Thoracic aorta (tissue), 2 donors: ENCODE measurements around the gene DMRT1. TPM values are rescaled to one million over a fixed set of nuclear protein-coding genes. Genes with fewer than 3 reads are reported as not detected.
A peak's percentile ranks its signal among the peaks of the same experiment; 100 is the strongest.

Experiments used
- ATAC-seq: fragments of 150-250 bp; one replicate; pipeline ENCODE4 v1.8.0; 2017; ENCODE audit warnings: low read depth; ENCODE audit not compliant: insufficient number of reproducible peaks, low FRiP score
- DNase-seq: peaks from one replicate; pipeline ENCODE4 v3.0.0-alpha.2; 2020; ENCODE audit warnings: low spot score
- H3K27ac ChIP-seq, 2 donors: fragments of 200-600 bp; sonication (generic); 1 replicate in 1 of 2; 2 replicates in 1 of 2; pipeline ENCODE4 v1.5.1; 2016; ENCODE audit warnings: mild to moderate bottlenecking in 2 of 2, moderate library complexity in 2 of 2
- H3K27me3 ChIP-seq: fragments of 200-600 bp; sonication (generic); replicated peaks from 2 replicates; pipeline ENCODE4 v1.6.0; 2016; ENCODE audit warnings: mild to moderate bottlenecking; ENCODE audit not compliant: insufficient read depth
- H3K36me3 ChIP-seq: fragments of 200-600 bp; sonication (generic); one replicate; pipeline ENCODE4 v1.5.1; 2016
- H3K4me1 ChIP-seq, 2 donors: fragments of 200-600 bp; sonication (generic); 1 replicate in 1 of 2; 2 replicates in 1 of 2; pipeline versions ENCODE4 v1.5.1 to v1.6.0; 2016; ENCODE audit warnings: low read depth in 2 of 2, mild to moderate bottlenecking in 1 of 2; ENCODE audit not compliant: control insufficient read depth in 1 of 2
- H3K4me3 ChIP-seq: fragments of 200-600 bp; sonication (generic); 2 replicates; pipeline ENCODE4 v1.5.1; 2016; ENCODE audit warnings: mild to moderate bottlenecking
- H3K9me3 ChIP-seq: fragments of 200-600 bp; sonication (generic); 2 replicates; pipeline ENCODE4 v1.5.1; 2016
- total RNA-seq, 2 donors: library from RNA; depleted of rRNA; stranded (reverse); fragments of >200 nt; gene quantifications; one replicate each; pipeline versions ENCODE4 v1.1.0 to v1.2.3, GENCODE V29; 2016
- TF ChIP-seq, protein P1 (sequence below): fragments of 200-600 bp; sonication (generic); IDR thresholded peaks from one replicate; pipeline ENCODE4 v1.5.1; 2019; ENCODE audit warnings: antibody characterized with exemption

The DMRT1 gene
- total RNA-seq, 2 donors from 2014 or later = not detected

DNA sequence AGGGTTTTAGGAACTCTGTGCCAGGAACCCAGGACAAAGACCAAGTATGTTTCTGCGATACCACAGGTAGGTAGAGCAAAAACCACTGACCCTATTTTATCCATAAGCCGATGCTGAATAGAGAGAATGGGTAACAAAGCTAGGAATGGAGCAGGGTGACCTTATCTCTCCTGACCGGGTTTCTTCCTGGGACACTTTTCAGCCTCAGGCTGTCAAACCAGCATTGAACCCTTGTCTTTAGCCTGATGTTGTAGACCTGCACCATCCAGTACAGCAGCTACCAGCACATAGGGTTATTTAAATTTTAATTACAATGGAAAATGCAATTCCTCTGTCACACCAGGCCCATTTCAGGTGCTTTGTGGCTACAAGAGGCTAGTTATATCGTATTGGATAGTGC is 91.9 kb downstream of the DMRT1 start:
- no peak for DNase-seq
- no peaks in the 10 kb centered on the region for H3K27me3 ChIP-seq
- TF ChIP-seq, protein P1, sequence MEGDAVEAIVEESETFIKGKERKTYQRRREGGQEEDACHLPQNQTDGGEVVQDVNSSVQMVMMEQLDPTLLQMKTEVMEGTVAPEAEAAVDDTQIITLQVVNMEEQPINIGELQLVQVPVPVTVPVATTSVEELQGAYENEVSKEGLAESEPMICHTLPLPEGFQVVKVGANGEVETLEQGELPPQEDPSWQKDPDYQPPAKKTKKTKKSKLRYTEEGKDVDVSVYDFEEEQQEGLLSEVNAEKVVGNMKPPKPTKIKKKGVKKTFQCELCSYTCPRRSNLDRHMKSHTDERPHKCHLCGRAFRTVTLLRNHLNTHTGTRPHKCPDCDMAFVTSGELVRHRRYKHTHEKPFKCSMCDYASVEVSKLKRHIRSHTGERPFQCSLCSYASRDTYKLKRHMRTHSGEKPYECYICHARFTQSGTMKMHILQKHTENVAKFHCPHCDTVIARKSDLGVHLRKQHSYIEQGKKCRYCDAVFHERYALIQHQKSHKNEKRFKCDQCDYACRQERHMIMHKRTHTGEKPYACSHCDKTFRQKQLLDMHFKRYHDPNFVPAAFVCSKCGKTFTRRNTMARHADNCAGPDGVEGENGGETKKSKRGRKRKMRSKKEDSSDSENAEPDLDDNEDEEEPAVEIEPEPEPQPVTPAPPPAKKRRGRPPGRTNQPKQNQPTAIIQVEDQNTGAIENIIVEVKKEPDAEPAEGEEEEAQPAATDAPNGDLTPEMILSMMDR = no peak
- H3K9me3 ChIP-seq = no peaks in the 10 kb centered on the region
- no peak overlapping the region for H3K4me3 ChIP-seq
- H3K36me3 ChIP-seq = no peaks in the 10 kb centered on the region
- no peak overlapping the region for H3K27ac ChIP-seq
- H3K4me1 ChIP-seq = no peaks in the 10 kb centered on the region
- no peak for ATAC-seq

DNA sequence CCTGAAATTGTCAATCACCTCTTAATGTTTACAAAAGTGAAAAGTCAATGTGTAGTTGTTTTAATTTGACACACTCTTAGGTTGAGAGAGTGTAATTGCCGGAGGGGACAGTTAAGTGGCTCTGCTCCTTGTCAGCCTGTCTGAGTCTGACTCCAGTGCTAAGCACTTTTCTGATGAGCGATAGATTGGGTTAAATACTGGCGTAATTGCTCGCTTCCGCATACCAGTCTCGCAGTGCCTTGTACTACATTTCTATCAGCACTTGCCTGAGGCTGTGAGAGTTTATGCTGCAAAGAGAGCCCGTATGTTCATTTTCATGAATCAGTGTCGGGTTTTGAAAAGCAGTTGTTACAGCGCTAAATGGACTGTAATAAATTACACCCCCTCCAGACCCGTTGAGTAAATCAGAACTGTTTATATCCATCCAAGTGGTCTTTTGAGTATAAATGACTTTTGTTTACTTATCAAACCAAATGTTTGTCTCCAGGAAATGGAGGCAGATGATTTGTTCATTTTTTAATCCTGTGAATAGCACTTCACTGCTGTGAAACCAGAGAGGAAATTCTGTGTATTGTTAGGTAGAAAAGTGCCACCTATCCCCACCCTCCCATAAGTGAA is 94.0 kb downstream of the DMRT1 start:
- no peaks in the 10 kb centered on the region for H3K36me3 ChIP-seq
- no peaks in the 10 kb centered on the region for H3K9me3 ChIP-seq
- peak overlapping the region; percentile 22 for H3K4me3 ChIP-seq
- H3K27me3 ChIP-seq = no peaks in the 10 kb centered on the region
- no peak overlapping the region for H3K27ac ChIP-seq
- H3K4me1 ChIP-seq = no peaks in the 10 kb centered on the region
- TF ChIP-seq, protein P1 = no peak
- ATAC-seq (no peak), DNase-seq (no peak)

DNA sequence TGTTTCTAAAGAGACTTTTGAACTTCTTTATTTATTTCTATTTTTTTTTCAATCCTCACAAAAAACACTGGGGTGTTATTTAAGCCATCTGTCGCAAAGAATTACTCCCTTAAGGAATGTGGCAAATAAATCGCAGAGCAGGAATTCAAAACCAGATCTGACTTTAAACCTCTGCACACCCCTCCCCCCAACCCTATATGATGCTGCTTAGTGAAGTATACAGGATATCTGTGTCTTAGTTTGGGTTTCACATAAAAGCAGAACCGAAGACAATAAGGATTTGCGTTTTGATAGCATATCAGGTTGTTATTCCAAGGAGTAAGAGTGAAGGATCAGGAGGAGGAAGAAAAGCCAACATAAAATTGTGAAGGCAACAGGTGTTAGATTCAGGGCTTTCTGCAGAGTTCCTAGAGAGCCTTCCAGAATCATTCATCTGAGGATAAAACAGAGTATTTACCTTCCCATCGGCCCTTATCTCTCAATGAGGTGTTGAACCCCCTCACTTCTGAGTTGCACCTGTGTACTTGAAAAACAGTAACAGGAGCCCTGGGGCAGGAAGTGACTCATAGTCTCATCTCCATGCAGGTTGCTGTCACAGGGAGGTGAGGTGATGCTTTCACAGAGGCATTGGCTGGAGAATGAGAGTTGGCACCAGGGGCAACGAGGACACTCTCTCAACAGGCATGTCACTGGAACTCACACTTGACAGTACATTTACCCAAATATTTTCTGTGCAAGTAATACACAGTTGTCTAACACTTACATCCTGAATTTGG is 101.5 kb downstream of the DMRT1 start:
- Histone ChIP-seq H3K36me3 (no peaks in the 10 kb centered on the region), H3K27me3 (no peaks in the 10 kb centered on the region), H3K9me3 (no peaks in the 10 kb centered on the region), H3K4me1 (no peaks in the 10 kb centered on the region), H3K4me3 (no peak overlapping the region), H3K27ac (no peak overlapping the region)
- ATAC-seq = no peak
- no peak for DNase-seq
- TF ChIP-seq, protein P1 = no peak

DNA sequence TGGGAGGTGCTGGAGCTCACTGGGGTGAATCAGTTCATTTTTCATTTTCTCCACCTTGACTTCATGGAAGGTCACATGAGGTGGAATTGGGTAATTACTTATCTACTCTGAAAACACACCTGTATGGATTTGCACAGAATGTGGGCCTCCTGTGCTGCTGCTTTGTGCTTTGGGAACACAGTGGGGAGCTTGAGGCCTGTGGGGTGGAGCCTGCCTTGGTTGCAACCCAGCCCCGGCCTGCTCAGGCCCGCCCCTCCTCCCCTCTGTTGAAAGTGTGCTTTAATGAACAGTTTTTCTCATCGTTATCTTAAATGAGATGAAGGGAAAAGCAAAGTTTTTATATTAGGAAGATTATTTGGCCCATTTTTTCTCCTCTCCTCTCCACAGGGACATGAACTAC is 106.5 kb downstream of the DMRT1 start:
- TF ChIP-seq, protein P1 = no peak
- no peaks in the 10 kb centered on the region for H3K27me3 ChIP-seq
- DNase-seq (no peak), ATAC-seq (no peak)
- H3K4me1 ChIP-seq = no peaks in the 10 kb centered on the region
- no peak overlapping the region for H3K27ac ChIP-seq
- no peaks in the 10 kb centered on the region for H3K9me3 ChIP-seq
- H3K4me3 ChIP-seq = no peak overlapping the region
- no peaks in the 10 kb centered on the region for H3K36me3 ChIP-seq

DNA sequence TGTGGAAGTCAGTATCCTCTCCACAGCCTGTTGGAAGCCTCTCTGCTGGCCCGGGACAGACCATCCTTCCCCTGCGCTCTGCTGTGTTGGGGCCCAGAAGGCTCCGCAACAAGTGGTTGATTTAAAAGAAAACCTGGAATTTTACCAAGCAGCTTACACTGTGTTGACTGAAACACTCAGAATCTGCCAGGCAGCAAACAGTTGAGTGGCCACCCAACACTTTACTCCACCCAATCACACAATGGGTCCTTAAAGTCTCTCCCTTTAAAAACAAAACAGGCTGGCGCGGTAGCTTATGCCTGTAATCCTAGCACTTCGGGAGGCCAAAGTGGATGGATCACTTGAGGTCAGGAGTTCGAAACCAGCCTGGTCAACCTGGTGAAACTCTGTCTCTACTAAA is 107.0 kb downstream of the DMRT1 start:
- H3K4me1 ChIP-seq = no peaks in the 10 kb centered on the region
- no peaks in the 10 kb centered on the region for H3K9me3 ChIP-seq
- ATAC-seq (no peak), DNase-seq (no peak)
- no peaks in the 10 kb centered on the region for H3K27me3 ChIP-seq
- TF ChIP-seq, protein P1 = no peak
- no peaks in the 10 kb centered on the region for H3K36me3 ChIP-seq
- no peak overlapping the region for H3K4me3 ChIP-seq
- no peak overlapping the region for H3K27ac ChIP-seq
